NCI-H187 (cell line): Measurements from ENCODE around the gene OXSR1.
"Not testable (repeated sequence)": the region's sequence is repeated elsewhere in the genome, so short reads cannot be mapped to it uniquely, and the experiment has no call there.

ENCODE experiments used
- DNase-seq, 2 experiments: peaks; one replicate each; lab custom pipeline; 2025; lab: John Stamatoyannopoulos, UW

Gene OXSR1

GRCh38 chr3:38227989-38228388 lies 62.7 kb downstream of the OXSR1 start:
- no peak for DNase-seq

- no peak for DNase-seq
Observed at GRCh38 chr3:38229036-38229435, 63.7 kb downstream of the OXSR1 start.

- no peak for DNase-seq
Observed at GRCh38 chr3:38232701-38233100, 67.4 kb downstream of the OXSR1 start.

GRCh38 chr3:38235466-38235865 lies 70.1 kb downstream of the OXSR1 start:
- no peak for DNase-seq

- DNase-seq = no peak
Observed at GRCh38 chr3:38238416-38239008, 73.2 kb downstream of the OXSR1 start.

- DNase-seq = not testable (repeated sequence)
Observed at GRCh38 chr3:38242812-38243211, 77.5 kb downstream of the OXSR1 start.

GRCh38 chr3:38245930-38246329 lies 80.6 kb downstream of the OXSR1 start:
- DNase-seq = no peak

- no peak for DNase-seq
Observed at GRCh38 chr3:38247366-38248035, 82.2 kb downstream of the OXSR1 start.

GRCh38 chr3:38250198-38250597 lies 84.9 kb downstream of the OXSR1 start:
- no peak for DNase-seq

GRCh38 chr3:38251197-38251596 lies 85.9 kb downstream of the OXSR1 start:
- DNase-seq = no peak

- DNase-seq = no peak
Observed at GRCh38 chr3:38253704-38254103, 88.4 kb downstream of the OXSR1 start.

GRCh38 chr3:38254872-38255271 lies 89.5 kb downstream of the OXSR1 start:
- no peak for DNase-seq

- DNase-seq = no peak
Observed at GRCh38 chr3:38255627-38256026, 90.3 kb downstream of the OXSR1 start.

GRCh38 chr3:38257583-38257982 lies 92.2 kb downstream of the OXSR1 start:
- DNase-seq = no peak

GRCh38 chr3:38260474-38260873 lies 95.1 kb downstream of the OXSR1 start:
- DNase-seq = no peak

- DNase-seq = no peak
Observed at GRCh38 chr3:38264353-38264771, 99.0 kb downstream of the OXSR1 start.

GRCh38 chr3:38264779-38265178 lies 99.4 kb downstream of the OXSR1 start:
- no peak for DNase-seq

GRCh38 chr3:38265604-38266307 lies 100.4 kb downstream of the OXSR1 start, which contains the start of gene SLC22A13:
SLC22A13 (plus strand) TSS chr3:38265812; CDS start chr3:38265861, 49 bp downstream.
- DNase-seq = no peak

- no peak for DNase-seq
Observed at GRCh38 chr3:38266810-38267209, 101.5 kb downstream of the OXSR1 start.

GRCh38 chr3:38267662-38268061 lies 102.3 kb downstream of the OXSR1 start:
- no peak for DNase-seq

- no peak for DNase-seq
Observed at GRCh38 chr3:38268087-38268486, 102.8 kb downstream of the OXSR1 start.

- no peak for DNase-seq
Observed at GRCh38 chr3:38268522-38268921, 103.2 kb downstream of the OXSR1 start.

GRCh38 chr3:38270606-38271005 lies 105.3 kb downstream of the OXSR1 start:
- no peak for DNase-seq
